Hepatocyte (in vitro differentiated cells): ENCODE data around the gene RAB4B.

Experiments
- EZH2 ChIP-seq: fragments of 200-600 bp; sonication (generic); IDR thresholded peaks from 2 replicates; pipeline ENCODE4 v1.6.1; 2016; ENCODE audit warnings: antibody characterized with exemption, mild to moderate bottlenecking, borderline replicate concordance
- TF ChIP-seq, protein P1 (sequence below): fragments of 200-600 bp; sonication (generic); IDR thresholded peaks from 2 replicates; pipeline ENCODE4 v1.5.1; 2016; ENCODE audit warnings: antibody characterized with exemption, mild to moderate bottlenecking; ENCODE audit not compliant: poor library complexity

DNA sequence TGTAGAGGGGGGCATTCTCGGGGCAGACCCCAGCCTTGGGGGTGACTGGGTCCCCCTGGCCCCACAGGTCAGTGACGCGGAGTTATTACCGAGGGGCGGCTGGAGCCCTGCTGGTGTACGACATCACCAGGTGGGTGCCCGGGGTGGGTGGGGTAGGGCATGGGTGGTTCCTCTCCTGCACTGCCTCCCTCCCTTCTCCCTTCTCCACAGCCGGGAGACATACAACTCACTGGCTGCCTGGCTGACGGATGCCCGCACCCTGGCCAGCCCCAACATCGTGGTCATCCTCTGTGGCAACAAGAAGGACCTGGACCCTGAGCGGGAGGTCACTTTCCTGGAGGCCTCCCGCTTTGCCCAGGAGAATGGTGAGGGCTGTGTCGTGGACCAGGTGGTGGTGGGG is 5.7 kb downstream of the RAB4B start:
- no peak for TF ChIP-seq EZH2
- TF ChIP-seq, protein P1, sequence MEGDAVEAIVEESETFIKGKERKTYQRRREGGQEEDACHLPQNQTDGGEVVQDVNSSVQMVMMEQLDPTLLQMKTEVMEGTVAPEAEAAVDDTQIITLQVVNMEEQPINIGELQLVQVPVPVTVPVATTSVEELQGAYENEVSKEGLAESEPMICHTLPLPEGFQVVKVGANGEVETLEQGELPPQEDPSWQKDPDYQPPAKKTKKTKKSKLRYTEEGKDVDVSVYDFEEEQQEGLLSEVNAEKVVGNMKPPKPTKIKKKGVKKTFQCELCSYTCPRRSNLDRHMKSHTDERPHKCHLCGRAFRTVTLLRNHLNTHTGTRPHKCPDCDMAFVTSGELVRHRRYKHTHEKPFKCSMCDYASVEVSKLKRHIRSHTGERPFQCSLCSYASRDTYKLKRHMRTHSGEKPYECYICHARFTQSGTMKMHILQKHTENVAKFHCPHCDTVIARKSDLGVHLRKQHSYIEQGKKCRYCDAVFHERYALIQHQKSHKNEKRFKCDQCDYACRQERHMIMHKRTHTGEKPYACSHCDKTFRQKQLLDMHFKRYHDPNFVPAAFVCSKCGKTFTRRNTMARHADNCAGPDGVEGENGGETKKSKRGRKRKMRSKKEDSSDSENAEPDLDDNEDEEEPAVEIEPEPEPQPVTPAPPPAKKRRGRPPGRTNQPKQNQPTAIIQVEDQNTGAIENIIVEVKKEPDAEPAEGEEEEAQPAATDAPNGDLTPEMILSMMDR, result no peak
